Measurements from ENCODE around the gene RELA. TPM values are rescaled to one million over a fixed set of nuclear protein-coding genes. Genes with fewer than 3 reads are reported as not detected.

The RELA gene
- total and polyA plus RNA-seq, 2 of the 13 experiments (the other 11 are each of a cell fraction or from before 2014, with no cell fraction given) = 21.4 to 40.5 TPM

DNA sequence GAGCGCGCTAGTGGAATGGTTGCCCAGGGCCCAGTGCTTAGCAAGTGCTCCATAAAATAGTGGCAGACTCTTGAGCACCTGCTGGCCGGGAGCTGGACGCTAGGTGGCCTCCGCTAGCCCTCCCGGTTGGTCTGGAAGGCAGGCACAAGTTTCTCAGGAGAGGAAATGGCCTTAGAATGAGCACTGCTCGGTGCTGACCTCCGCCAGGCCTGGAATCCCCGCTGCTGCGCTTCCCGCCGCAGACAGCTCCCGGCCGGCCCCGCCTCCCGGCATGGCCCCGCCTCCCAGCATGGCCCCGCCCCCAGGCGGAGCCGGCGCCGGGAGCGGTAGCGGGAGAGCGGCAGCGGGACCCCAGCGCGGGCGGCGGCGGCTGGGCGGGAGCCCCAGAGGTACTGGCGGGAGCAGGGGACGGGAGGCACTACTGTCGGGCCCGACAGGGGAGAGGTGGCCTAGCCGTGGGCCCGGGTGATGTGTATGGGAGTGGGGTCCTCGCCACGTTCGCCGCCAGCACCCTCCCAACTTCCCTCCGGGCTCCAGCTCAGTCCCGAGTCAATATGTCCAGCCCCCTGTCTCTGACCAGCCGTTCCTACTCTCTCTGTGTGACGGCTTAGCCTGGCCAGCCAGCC, 24.8 kb downstream of the RELA start, which contains the start of gene SIPA1 (continued):
- TF ChIP-seq ZNF564 (CRISPR knock-in tag; IDR thresholded peaks at IDR 0.05) = no peak
- TF ChIP-seq, protein P1, sequence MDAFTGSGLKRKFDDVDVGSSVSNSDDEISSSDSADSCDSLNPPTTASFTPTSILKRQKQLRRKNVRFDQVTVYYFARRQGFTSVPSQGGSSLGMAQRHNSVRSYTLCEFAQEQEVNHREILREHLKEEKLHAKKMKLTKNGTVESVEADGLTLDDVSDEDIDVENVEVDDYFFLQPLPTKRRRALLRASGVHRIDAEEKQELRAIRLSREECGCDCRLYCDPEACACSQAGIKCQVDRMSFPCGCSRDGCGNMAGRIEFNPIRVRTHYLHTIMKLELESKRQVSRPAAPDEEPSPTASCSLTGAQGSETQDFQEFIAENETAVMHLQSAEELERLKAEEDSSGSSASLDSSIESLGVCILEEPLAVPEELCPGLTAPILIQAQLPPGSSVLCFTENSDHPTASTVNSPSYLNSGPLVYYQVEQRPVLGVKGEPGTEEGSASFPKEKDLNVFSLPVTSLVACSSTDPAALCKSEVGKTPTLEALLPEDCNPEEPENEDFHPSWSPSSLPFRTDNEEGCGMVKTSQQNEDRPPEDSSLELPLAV (CRISPR knock-in tag; conservative IDR thresholded peaks at IDR 0.05; ENCODE audit: low read depth) = no peak
- TF ChIP-seq MIER2 (CRISPR knock-in tag; IDR thresholded peaks at IDR 0.05) = no peak
- TF ChIP-seq SNAI1 (CRISPR knock-in tag; IDR thresholded peaks at IDR 0.05; ENCODE audit: borderline replicate concordance) = no peak
- TF ChIP-seq ZNF652 (CRISPR knock-in tag; IDR thresholded peaks at IDR 0.05; ENCODE audit: borderline replicate concordance, low read depth) = no peak
- TF ChIP-seq, protein P2, sequence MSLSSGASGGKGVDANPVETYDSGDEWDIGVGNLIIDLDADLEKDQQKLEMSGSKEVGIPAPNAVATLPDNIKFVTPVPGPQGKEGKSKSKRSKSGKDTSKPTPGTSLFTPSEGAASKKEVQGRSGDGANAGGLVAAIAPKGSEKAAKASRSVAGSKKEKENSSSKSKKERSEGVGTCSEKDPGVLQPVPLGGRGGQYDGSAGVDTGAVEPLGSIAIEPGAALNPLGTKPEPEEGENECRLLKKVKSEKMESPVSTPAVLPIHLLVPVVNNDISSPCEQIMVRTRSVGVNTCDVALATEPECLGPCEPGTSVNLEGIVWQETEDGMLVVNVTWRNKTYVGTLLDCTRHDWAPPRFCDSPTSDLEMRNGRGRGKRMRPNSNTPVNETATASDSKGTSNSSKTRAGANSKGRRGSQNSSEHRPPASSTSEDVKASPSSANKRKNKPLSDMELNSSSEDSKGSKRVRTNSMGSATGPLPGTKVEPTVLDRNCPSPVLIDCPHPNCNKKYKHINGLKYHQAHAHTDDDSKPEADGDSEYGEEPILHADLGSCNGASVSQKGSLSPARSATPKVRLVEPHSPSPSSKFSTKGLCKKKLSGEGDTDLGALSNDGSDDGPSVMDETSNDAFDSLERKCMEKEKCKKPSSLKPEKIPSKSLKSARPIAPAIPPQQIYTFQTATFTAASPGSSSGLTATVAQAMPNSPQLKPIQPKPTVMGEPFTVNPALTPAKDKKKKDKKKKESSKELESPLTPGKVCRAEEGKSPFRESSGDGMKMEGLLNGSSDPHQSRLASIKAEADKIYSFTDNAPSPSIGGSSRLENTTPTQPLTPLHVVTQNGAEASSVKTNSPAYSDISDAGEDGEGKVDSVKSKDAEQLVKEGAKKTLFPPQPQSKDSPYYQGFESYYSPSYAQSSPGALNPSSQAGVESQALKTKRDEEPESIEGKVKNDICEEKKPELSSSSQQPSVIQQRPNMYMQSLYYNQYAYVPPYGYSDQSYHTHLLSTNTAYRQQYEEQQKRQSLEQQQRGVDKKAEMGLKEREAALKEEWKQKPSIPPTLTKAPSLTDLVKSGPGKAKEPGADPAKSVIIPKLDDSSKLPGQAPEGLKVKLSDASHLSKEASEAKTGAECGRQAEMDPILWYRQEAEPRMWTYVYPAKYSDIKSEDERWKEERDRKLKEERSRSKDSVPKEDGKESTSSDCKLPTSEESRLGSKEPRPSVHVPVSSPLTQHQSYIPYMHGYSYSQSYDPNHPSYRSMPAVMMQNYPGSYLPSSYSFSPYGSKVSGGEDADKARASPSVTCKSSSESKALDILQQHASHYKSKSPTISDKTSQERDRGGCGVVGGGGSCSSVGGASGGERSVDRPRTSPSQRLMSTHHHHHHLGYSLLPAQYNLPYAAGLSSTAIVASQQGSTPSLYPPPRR (CRISPR knock-in tag; IDR thresholded peaks at IDR 0.05; ENCODE audit: borderline replicate concordance) = no peak
- TF ChIP-seq GABPA (IDR thresholded peaks at IDR 0.05; ENCODE audit: low read depth, low read length) = no peak
- TF ChIP-seq GABPA (CRISPR knock-in tag; IDR thresholded peaks at IDR 0.05; ENCODE audit: low read depth) = peak; percentile 29; the same call in 1 of the 2 replicates
- no peak for TF ChIP-seq ZNF282 (IDR thresholded peaks at IDR 0.05; ENCODE audit: partially characterized antibody)
- no peak for TF ChIP-seq ZBTB42 (CRISPR knock-in tag; IDR thresholded peaks at IDR 0.05)
- TF ChIP-seq HDAC1 (CRISPR knock-in tag; IDR thresholded peaks at IDR 0.05) = no peak; the same call in 1 of the 2 replicates
- TF ChIP-seq, protein P3, sequence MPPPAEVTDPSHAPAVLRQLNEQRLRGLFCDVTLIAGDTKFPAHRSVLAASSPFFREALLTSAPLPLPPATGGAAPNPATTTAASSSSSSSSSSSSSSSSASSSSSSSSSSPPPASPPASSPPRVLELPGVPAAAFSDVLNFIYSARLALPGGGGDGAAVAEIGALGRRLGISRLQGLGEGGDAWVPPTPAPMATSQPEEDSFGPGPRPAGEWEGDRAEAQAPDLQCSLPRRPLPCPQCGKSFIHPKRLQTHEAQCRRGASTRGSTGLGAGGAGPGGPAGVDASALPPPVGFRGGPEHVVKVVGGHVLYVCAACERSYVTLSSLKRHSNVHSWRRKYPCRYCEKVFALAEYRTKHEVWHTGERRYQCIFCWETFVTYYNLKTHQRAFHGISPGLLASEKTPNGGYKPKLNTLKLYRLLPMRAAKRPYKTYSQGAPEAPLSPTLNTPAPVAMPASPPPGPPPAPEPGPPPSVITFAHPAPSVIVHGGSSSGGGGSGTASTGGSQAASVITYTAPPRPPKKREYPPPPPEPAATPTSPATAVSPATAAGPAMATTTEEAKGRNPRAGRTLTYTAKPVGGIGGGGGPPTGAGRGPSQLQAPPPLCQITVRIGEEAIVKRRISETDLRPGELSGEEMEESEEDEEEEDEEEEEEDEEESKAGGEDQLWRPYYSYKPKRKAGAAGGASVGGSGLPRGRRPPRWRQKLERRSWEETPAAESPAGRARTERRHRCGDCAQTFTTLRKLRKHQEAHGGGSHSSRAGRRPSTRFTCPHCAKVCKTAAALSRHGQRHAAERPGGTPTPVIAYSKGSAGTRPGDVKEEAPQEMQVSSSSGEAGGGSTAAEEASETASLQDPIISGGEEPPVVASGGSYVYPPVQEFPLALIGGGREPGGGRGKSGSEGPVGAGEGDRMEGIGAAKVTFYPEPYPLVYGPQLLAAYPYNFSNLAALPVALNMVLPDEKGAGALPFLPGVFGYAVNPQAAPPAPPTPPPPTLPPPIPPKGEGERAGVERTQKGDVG (CRISPR knock-in tag; IDR thresholded peaks at IDR 0.05; ENCODE audit: borderline replicate concordance) = 0 out of 2 replicates have a peak, but pooled peaks have one; percentile 7
- TF ChIP-seq RAD21 (CRISPR knock-in tag; IDR thresholded peaks at IDR 0.05) = peak; percentile 63
- TF ChIP-seq ZNF101 (CRISPR knock-in tag; IDR thresholded peaks at IDR 0.05; ENCODE audit: borderline replicate concordance, low read depth) = no peak
- TF ChIP-seq ZNF674 (CRISPR knock-in tag; IDR thresholded peaks at IDR 0.05; ENCODE audit: low read depth) = no peak
- 0 out of 2 replicates have a peak, but pooled peaks have one; percentile 44 for TF ChIP-seq ZNF451 (CRISPR knock-in tag; IDR thresholded peaks at IDR 0.05)
- peak; percentile 66; the same call in 1 of the 2 replicates for TF ChIP-seq TOPORS (CRISPR knock-in tag; IDR thresholded peaks at IDR 0.05)
- peak; percentile 53; the same call in 1 of the 2 replicates for TF ChIP-seq ZNF263 (CRISPR knock-in tag; IDR thresholded peaks at IDR 0.05)
- TF ChIP-seq ARNT2 (CRISPR knock-in tag; IDR thresholded peaks at IDR 0.05; ENCODE audit: low read depth) = peak; percentile 74; the same call in 1 of the 2 replicates
- TF ChIP-seq PRMT3 (CRISPR knock-in tag; IDR thresholded peaks at IDR 0.05; ENCODE audit: borderline replicate concordance, low read depth) = no peak
- TF ChIP-seq TAF1 (CRISPR knock-in tag; IDR thresholded peaks at IDR 0.05) = no peak; the same call in 1 of the 2 replicates

All from HepG2 (cell line).